ENCODE data around the gene SORBS1. TPM values are rescaled to one million over a fixed set of nuclear protein-coding genes. Genes with fewer than 3 reads are reported as not detected.

SORBS1 gene
- total and polyA plus RNA-seq, 2 of the 13 experiments (the other 11 are each of a cell fraction or from before 2014, with no cell fraction given) = 16.8 to 39.8 TPM

GRCh38 chr10:95457319-95457886 lies 103.8 kb downstream of the SORBS1 start (continued):
- TF ChIP-seq PRDM15 (CRISPR knock-in tag; IDR thresholded peaks at IDR 0.05) (no peak), KLF11 (CRISPR knock-in tag; IDR thresholded peaks at IDR 0.05) (no peak), ZNF274 (CRISPR knock-in tag; IDR thresholded peaks at IDR 0.05) (no peak), ZBTB7B (CRISPR knock-in tag; IDR thresholded peaks at IDR 0.05) (no peak; the same call in 1 of the 2 replicates), MTA3 (CRISPR knock-in tag; IDR thresholded peaks at IDR 0.05) (no peak), ZNF644 (CRISPR knock-in tag; IDR thresholded peaks at IDR 0.05; ENCODE audit: low read depth) (peak; percentile 39; the same call in 1 of the 2 replicates), TAF15 (IDR thresholded peaks at IDR 0.05; ENCODE audit: low read depth, low read length, poor library complexity, severe bottlenecking) (no peak), FUBP1 (CRISPR knock-in tag; IDR thresholded peaks at IDR 0.05; ENCODE audit: borderline replicate concordance) (no peak), AHR (CRISPR knock-in tag; IDR thresholded peaks at IDR 0.05) (no peak)
